OCI-LY7 (cell line): Measurements from ENCODE around the gene SHISAL1. TPM values are rescaled to one million over a fixed set of nuclear protein-coding genes. Genes with fewer than 3 reads are reported as not detected.

Experiments
- BruUV-seq: library from RNA; stranded (reverse); fragments of 400-500 nt; replicated peaks from 2 replicates; lab custom pipeline; 2021; lab: Mats Ljungman, UMichigan
- CTCF ChIA-PET: fragments of 300-600 bp; sonication (Branson Sonifier 250); formaldehyde crosslinking; loops from one replicate; lab custom pipeline; 2022; ENCODE audit warnings: antibody characterized with exemption; ENCODE audit not compliant: unreplicated experiment; lab: Charles Lee
- POLR2A ChIA-PET: fragments of 300-600 bp; sonication (Branson Sonifier 250); formaldehyde crosslinking; loops from one replicate; lab custom pipeline; 2022; ENCODE audit warnings: antibody characterized with exemption; lab: Charles Lee
- DNase-seq: peaks from one replicate; pipeline ENCODE4 v3.0.0-alpha.2; 2015; ENCODE audit warnings: low spot score
- H2AFZ ChIP-seq: fragments of 200-600 bp; sonication (generic), shearing (Covaris generic); 2 replicates; pipeline ENCODE4 v1.6.1; 2014; ENCODE audit warnings: mild to moderate bottlenecking, antibody characterized with exemption, low read length, moderate library complexity
- H3K27ac ChIP-seq: fragments of 200-600 bp; sonication (generic); 2 replicates; pipeline ENCODE4 v1.5.1; 2014; ENCODE audit warnings: mixed run types, low read depth, mild to moderate bottlenecking, moderate library complexity, low read length, inconsistent platforms; ENCODE audit not compliant: poor library complexity, severe bottlenecking
- H3K36me3 ChIP-seq: fragments of 200-600 bp; sonication (generic); 2 replicates; pipeline ENCODE4 v1.6.1; 2014; ENCODE audit warnings: mild to moderate bottlenecking, antibody characterized with exemption, low read length, moderate library complexity, mixed read lengths; ENCODE audit not compliant: insufficient read depth
- H3K4me1 ChIP-seq: fragments of 200-600 bp; sonication (generic); 2 replicates; pipeline ENCODE4 v1.5.1; 2014; ENCODE audit warnings: mild to moderate bottlenecking, low read length; ENCODE audit not compliant: insufficient read depth, poor library complexity, severe bottlenecking
- H3K4me2 ChIP-seq: fragments of 200-600 bp; sonication (generic); 2 replicates; pipeline ENCODE4 v1.6.1; 2014; ENCODE audit warnings: mild to moderate bottlenecking, low read length
- H3K4me3 ChIP-seq: fragments of 200-600 bp; sonication (generic); 2 replicates; pipeline ENCODE4 v1.5.1; 2014; ENCODE audit warnings: mild to moderate bottlenecking, low read depth, low read length; ENCODE audit not compliant: poor library complexity, severe bottlenecking
- H3K79me2 ChIP-seq: fragments of 200-600 bp; sonication (generic); 2 replicates; pipeline ENCODE4 v1.6.1; 2016; ENCODE audit warnings: low read depth, mild to moderate bottlenecking, low read length, moderate library complexity, mixed read lengths; ENCODE audit not compliant: insufficient read depth
- H3K9me2 ChIP-seq: fragments of 200-600 bp; sonication (generic); 2 replicates; pipeline ENCODE4 v1.6.1; 2016; ENCODE audit warnings: mild to moderate bottlenecking, low read length, mixed read lengths; ENCODE audit not compliant: insufficient read depth
- H3K9me3 ChIP-seq: fragments of 200-600 bp; sonication (generic); 2 replicates; pipeline ENCODE4 v1.6.1; 2014; ENCODE audit warnings: mild to moderate bottlenecking, mixed run types, low read length, mixed read lengths
- H4K20me1 ChIP-seq: fragments of 200-600 bp; sonication (generic); 2 replicates; pipeline ENCODE4 v1.6.1; 2014; ENCODE audit warnings: mild to moderate bottlenecking, antibody characterized with exemption, low read length, moderate library complexity, mixed read lengths; ENCODE audit not compliant: insufficient read depth
- EZH2phosphoT487 ChIP-seq: fragments of 200-600 bp; sonication (generic); IDR thresholded peaks from 2 replicates; pipeline ENCODE4 v1.6.1; 2018; ENCODE audit warnings: low read depth, borderline replicate concordance, mild to moderate bottlenecking, mixed run types, antibody characterized with exemption, low read length, moderate library complexity, mixed read lengths
- intact Hi-C: fragments of 100-400 bp; cut with micrococcal nuclease; formaldehyde crosslinking; loops from one replicate; pipeline ENCODE4 v1.10.0; 2022; ENCODE audit not compliant: unreplicated experiment
- total RNA-seq, 2 experiments: library from RNA; depleted of rRNA in 1 of 2; stranded (reverse); fragments of >200 nt in 1 of 2; shearing (Covaris generic) in 1 of 2; gene quantifications; 2 replicates each; pipeline ENCODE4 v1.2.3, GENCODE V29; 2014 to 2022
- TF ChIP-seq, protein P1 (sequence below): fragments of 200-600 bp; sonication (generic); conservative IDR thresholded peaks from 2 replicates; pipeline ENCODE4 v1.5.1; 2014; ENCODE audit warnings: mild to moderate bottlenecking, antibody characterized with exemption, low read length, moderate library complexity, mixed read lengths

The SHISAL1 gene
- total RNA-seq, 2 experiments from 2014 or later, result not detected

DNA sequence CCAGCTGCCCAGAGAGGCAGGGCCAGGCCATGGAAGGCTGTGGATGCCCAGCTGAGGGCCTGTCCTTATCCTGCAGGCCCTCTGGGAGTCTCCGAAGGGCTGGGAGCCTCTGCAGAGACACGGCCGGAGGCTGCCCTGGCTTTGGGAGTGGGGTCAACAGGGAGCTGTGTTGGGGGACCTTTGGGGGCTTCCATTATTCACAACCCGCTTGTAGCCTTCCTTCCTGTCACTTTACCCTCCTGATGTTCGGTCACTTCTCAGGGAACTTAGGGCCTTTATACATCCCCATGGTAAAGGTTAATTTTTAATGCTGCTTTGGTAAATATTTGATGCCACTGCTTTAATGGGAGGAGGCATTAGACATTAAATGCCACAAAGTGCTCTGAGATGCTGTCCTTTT, 44.9 kb downstream of the SHISAL1 start:
- no peaks in the 10 kb centered on the region for H4K20me1 ChIP-seq
- ChIA-PET POLR2A (no interaction called here), CTCF (no interaction called here)
- peaks cover 2% of the 10 kb centered on the region for H3K4me1 ChIP-seq
- H3K4me3 ChIP-seq, result no peak overlapping the region
- no peaks in the 10 kb centered on the region for H3K9me2 ChIP-seq
- H3K36me3 ChIP-seq, result no peaks in the 10 kb centered on the region
- no peak overlapping the region for H2AFZ ChIP-seq
- no peak overlapping the region; the same call in 1 of the 2 replicates for H3K4me2 ChIP-seq
- H3K79me2 ChIP-seq, result no peaks in the 10 kb centered on the region
- TF ChIP-seq, protein P1, sequence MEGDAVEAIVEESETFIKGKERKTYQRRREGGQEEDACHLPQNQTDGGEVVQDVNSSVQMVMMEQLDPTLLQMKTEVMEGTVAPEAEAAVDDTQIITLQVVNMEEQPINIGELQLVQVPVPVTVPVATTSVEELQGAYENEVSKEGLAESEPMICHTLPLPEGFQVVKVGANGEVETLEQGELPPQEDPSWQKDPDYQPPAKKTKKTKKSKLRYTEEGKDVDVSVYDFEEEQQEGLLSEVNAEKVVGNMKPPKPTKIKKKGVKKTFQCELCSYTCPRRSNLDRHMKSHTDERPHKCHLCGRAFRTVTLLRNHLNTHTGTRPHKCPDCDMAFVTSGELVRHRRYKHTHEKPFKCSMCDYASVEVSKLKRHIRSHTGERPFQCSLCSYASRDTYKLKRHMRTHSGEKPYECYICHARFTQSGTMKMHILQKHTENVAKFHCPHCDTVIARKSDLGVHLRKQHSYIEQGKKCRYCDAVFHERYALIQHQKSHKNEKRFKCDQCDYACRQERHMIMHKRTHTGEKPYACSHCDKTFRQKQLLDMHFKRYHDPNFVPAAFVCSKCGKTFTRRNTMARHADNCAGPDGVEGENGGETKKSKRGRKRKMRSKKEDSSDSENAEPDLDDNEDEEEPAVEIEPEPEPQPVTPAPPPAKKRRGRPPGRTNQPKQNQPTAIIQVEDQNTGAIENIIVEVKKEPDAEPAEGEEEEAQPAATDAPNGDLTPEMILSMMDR, result no peak
- TF ChIP-seq EZH2phosphoT487, result no peak
- intact Hi-C loops, result no loop called here
- BruUV-seq, result no TSS peak
- DNase-seq, result no peak
- H3K27ac ChIP-seq, result no peak overlapping the region
- no peaks in the 10 kb centered on the region for H3K9me3 ChIP-seq

DNA sequence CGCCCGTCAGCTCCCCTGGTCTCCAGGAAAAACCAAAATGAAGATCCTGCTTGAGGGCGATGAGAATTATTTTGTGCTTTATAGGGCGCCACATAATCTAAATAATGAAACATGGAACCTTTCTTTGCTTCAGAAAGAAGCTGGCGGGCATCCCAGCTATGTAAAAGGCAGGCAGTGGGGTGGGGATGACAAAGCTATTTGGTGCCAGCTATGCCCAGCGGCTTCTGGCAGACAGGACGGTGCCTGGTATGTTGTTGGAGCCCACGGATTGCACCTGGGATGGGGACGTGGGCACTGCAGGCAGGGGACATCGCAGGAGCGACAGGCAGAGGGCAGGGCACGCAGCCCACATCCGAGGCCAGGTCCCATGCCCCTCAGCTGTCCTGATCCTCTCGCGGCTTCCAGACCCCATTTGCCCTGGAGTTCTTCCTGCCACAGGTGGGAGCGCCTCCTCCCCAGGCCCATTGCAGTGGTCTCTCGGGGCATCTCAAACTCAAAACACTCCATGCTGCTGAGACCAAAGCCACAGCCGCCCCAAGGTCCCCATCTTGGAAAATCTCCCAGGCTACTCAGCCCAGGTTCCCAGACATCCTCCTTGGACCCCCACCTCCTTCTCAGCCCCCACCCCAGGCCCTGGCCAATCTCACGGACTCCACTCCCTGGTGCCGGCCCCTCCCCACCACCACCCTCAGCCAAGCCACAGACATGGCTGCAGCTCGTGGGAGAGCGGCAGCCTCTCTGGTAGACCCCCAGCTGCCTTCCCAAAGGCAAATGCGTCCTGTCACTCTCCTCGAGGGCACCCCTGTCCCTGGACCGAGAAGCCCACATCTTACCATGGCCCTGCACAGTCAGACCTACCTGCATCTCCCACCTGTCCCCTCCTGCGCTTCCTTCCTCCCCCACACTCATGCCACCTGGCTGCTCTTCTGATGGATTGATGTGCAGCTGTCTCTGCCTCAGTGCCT, 45.7 kb downstream of the SHISAL1 start:
- TF ChIP-seq EZH2phosphoT487, result no peak
- TF ChIP-seq, protein P1, result no peak
- DNase-seq, result no peak
- H3K4me1 ChIP-seq, result no peaks in the 10 kb centered on the region
- no peak overlapping the region for H3K27ac ChIP-seq
- BruUV-seq, result no TSS peak
- H4K20me1 ChIP-seq, result no peaks in the 10 kb centered on the region
- H3K9me2 ChIP-seq, result no peaks in the 10 kb centered on the region
- no peak overlapping the region for H2AFZ ChIP-seq
- intact Hi-C loops, result no loop called here
- ChIA-PET POLR2A (no interaction called here), CTCF (no interaction called here)
- no peak overlapping the region for H3K4me3 ChIP-seq
- H3K4me2 ChIP-seq, result no peak overlapping the region
- no peaks in the 10 kb centered on the region for H3K9me3 ChIP-seq
- no peaks in the 10 kb centered on the region for H3K36me3 ChIP-seq
- H3K79me2 ChIP-seq, result no peaks in the 10 kb centered on the region

DNA sequence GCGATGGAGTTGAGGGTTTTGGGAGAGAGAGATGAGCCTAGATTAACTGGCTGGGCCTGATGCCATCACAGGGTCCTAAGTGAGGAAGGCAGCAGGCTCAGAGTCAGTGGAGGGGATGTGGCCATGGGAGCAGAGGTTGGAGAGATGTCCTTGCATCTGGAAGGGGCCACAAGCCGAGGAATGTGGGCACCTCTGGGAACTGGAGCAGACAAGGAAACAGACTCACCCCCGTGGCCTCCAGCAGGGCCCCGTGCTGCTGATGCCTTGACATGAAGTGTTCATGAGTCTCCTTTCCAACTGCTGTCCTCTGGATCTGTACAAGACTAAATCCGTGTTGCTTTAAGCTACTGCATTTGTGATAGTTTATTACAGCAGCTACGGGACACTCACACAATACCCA, 49.2 kb downstream of the SHISAL1 start:
- no peaks in the 10 kb centered on the region for H3K4me1 ChIP-seq
- H3K9me2 ChIP-seq, result no peaks in the 10 kb centered on the region
- ChIA-PET CTCF (no interaction called here), POLR2A (no interaction called here)
- no peak overlapping the region for H3K4me2 ChIP-seq
- TF ChIP-seq, protein P1, result no peak
- TF ChIP-seq EZH2phosphoT487, result no peak
- no peak overlapping the region for H3K4me3 ChIP-seq
- DNase-seq, result no peak
- no peaks in the 10 kb centered on the region for H3K36me3 ChIP-seq
- H3K9me3 ChIP-seq, result no peaks in the 10 kb centered on the region
- H4K20me1 ChIP-seq, result no peaks in the 10 kb centered on the region
- H3K27ac ChIP-seq, result no peak overlapping the region
- no peaks in the 10 kb centered on the region for H3K79me2 ChIP-seq
- BruUV-seq, result no TSS peak
- H2AFZ ChIP-seq, result no peak overlapping the region
- intact Hi-C loops, result no loop called here
